Inferior parietal cortex (tissue), 1 donor: Measurements from ENCODE around the gene TCN1.
"Not testable (repeated sequence)": the region's sequence is repeated elsewhere in the genome, so short reads cannot be mapped to it uniquely, and the experiment has no call there.

Experiments used
- DNase-seq: peaks from one replicate; pipeline ENCODE4 v3.0.0-alpha.2; 2016; ENCODE audit errors: extremely low spot score

The TCN1 gene

GRCh38 chr11:59866397-59866796 is at the start of gene TCN1:
Gene TCN1 (minus strand): TSS chr11:59866487. CDS start chr11:59866470, 17 bp downstream.
- no peak for DNase-seq

GRCh38 chr11:59903569-59903968 is 37.3 kb upstream of the TCN1 start:
- DNase-seq, result not testable (repeated sequence)

- DNase-seq, result no peak
Observed at GRCh38 chr11:59901306-59901705, 35.0 kb upstream of the TCN1 start.

GRCh38 chr11:59900366-59901126 is 34.3 kb upstream of the TCN1 start:
- no peak for DNase-seq

GRCh38 chr11:59899532-59899931 is 33.2 kb upstream of the TCN1 start:
- DNase-seq, result no peak

GRCh38 chr11:59898650-59899049 is 32.4 kb upstream of the TCN1 start:
- DNase-seq, result no peak

GRCh38 chr11:59898046-59898445 is 31.8 kb upstream of the TCN1 start:
- DNase-seq, result no peak

- DNase-seq, result no peak
Observed at GRCh38 chr11:59894616-59895015, 28.3 kb upstream of the TCN1 start.

- no peak for DNase-seq
Observed at GRCh38 chr11:59891781-59892181, 25.5 kb upstream of the TCN1 start.

GRCh38 chr11:59887156-59887555 is 20.9 kb upstream of the TCN1 start:
- DNase-seq, result not testable (repeated sequence)

- no peak for DNase-seq
Observed at GRCh38 chr11:59883597-59883996, 17.3 kb upstream of the TCN1 start.

GRCh38 chr11:59879567-59879966 is 13.3 kb upstream of the TCN1 start:
- DNase-seq, result no peak

- DNase-seq, result no peak
Observed at GRCh38 chr11:59878575-59878974, 12.3 kb upstream of the TCN1 start, which contains the start of gene OOSP3. Gene OOSP3 (plus strand): TSS chr11:59878782. CDS start chr11:59878809, 27 bp downstream.

GRCh38 chr11:59877784-59878183 is 11.5 kb upstream of the TCN1 start:
- DNase-seq, result no peak

GRCh38 chr11:59877325-59877724 is 11.0 kb upstream of the TCN1 start:
- no peak for DNase-seq

- DNase-seq, result no peak
Observed at GRCh38 chr11:59875856-59876519, 9.7 kb upstream of the TCN1 start.

- DNase-seq, result no peak
Observed at GRCh38 chr11:59872076-59872475, 5.8 kb upstream of the TCN1 start.

GRCh38 chr11:59867946-59868345 is 1.7 kb upstream of the TCN1 start:
- DNase-seq, result no peak

GRCh38 chr11:59866836-59867235 is 549 bp upstream of the TCN1 start:
- DNase-seq, result no peak

GRCh38 chr11:59865031-59865430 is 1.3 kb downstream of the TCN1 start:
- DNase-seq, result peak; percentile 5

GRCh38 chr11:59862252-59862651 is 4.0 kb downstream of the TCN1 start:
- no peak for DNase-seq

GRCh38 chr11:59859673-59860072 is 6.6 kb downstream of the TCN1 start:
- DNase-seq, result no peak
